Osteoblast (primary cell): ENCODE measurements around the gene PLAAT1. TPM values are rescaled to one million over a fixed set of nuclear protein-coding genes. Genes with fewer than 3 reads are reported as not detected.

Experiments
- DNase-seq: peaks from one replicate; pipeline ENCODE4 v3.0.0; 2011; ENCODE audit warnings: low spot score, mixed read lengths; ENCODE audit not compliant: insufficient read length; ENCODE audit errors: missing footprints
- H2AFZ ChIP-seq: 2 replicates; pipeline ENCODE4 v1.6.0; 2011; ENCODE audit warnings: mild to moderate bottlenecking, low read length
- H3K27ac ChIP-seq: 2 replicates; pipeline ENCODE4 v1.5.1; 2011; ENCODE audit warnings: mild to moderate bottlenecking, low read depth, low read length, moderate library complexity
- H3K27me3 ChIP-seq: 2 replicates; pipeline ENCODE4 v1.6.0; 2012; ENCODE audit warnings: mild to moderate bottlenecking, control low read depth, inconsistent platforms, low read length, moderate library complexity; ENCODE audit not compliant: insufficient read depth
- H3K36me3 ChIP-seq: 2 replicates; pipeline ENCODE4 v1.5.1; 2011; ENCODE audit warnings: mild to moderate bottlenecking, low read length, control low read depth, moderate library complexity; ENCODE audit not compliant: insufficient read depth
- H3K4me1 ChIP-seq: 2 replicates; pipeline ENCODE4 v1.5.1; 2011; ENCODE audit warnings: mild to moderate bottlenecking, low read length, control low read depth, moderate library complexity; ENCODE audit not compliant: insufficient read depth
- H3K4me2 ChIP-seq: 2 replicates; pipeline ENCODE4 v1.6.0; 2011; ENCODE audit warnings: mild to moderate bottlenecking, low read length; ENCODE audit not compliant: insufficient read depth
- H3K4me3 ChIP-seq: fragments of 200-600 bp; sonication (generic); 3 replicates; pipeline ENCODE4 v1.5.1; 2012; ENCODE audit warnings: mild to moderate bottlenecking, low read length, inconsistent platforms; ENCODE audit not compliant: insufficient read depth
- H3K79me2 ChIP-seq: 2 replicates; pipeline ENCODE4 v1.6.0; 2012; ENCODE audit warnings: mild to moderate bottlenecking, low read length, control low read depth, inconsistent platforms; ENCODE audit not compliant: insufficient read depth
- H3K9me3 ChIP-seq: 2 replicates; pipeline ENCODE4 v1.5.1; 2011; ENCODE audit warnings: low read depth, low read length, control low read depth
- H4K20me1 ChIP-seq: 2 replicates; pipeline ENCODE4 v1.6.0; 2012; ENCODE audit warnings: mild to moderate bottlenecking, low read length, control low read depth; ENCODE audit not compliant: insufficient read depth
- CTCF ChIP-seq: IDR thresholded peaks from 2 replicates; pipeline ENCODE4 v1.5.1; 2011; ENCODE audit warnings: mild to moderate bottlenecking, low read depth, low read length, moderate library complexity; ENCODE audit errors: extremely low read depth
- total RNA-seq: library from RNA; depleted of rRNA; stranded (reverse); fragments of >200 nt; gene quantifications from 2 replicates; pipeline ENCODE4 v1.2.3, GENCODE V29; 2012

The PLAAT1 gene
- total RNA-seq, 1 donor = under 0.01 TPM

GRCh38 chr3:193262707-193263106, 21.7 kb downstream of the PLAAT1 start:
- Histone ChIP-seq H3K36me3 (no peaks in the 10 kb centered on the region), H3K27ac (no peak overlapping the region), H2AFZ (no peak overlapping the region), H3K4me1 (no peaks in the 10 kb centered on the region), H3K4me3 (no peak overlapping the region), H4K20me1 (no peaks in the 10 kb centered on the region), H3K27me3 (no peaks in the 10 kb centered on the region), H3K4me2 (no peak overlapping the region), H3K9me3 (no peaks in the 10 kb centered on the region), H3K79me2 (no peaks in the 10 kb centered on the region)
- TF ChIP-seq CTCF = no peak
- DNase-seq = no peak

- Histone ChIP-seq H3K27ac (no peak overlapping the region), H3K4me1 (no peaks in the 10 kb centered on the region), H3K9me3 (no peaks in the 10 kb centered on the region), H3K4me3 (no peak overlapping the region), H3K79me2 (no peaks in the 10 kb centered on the region), H4K20me1 (no peaks in the 10 kb centered on the region), H3K4me2 (no peak overlapping the region), H2AFZ (no peak overlapping the region), H3K27me3 (no peaks in the 10 kb centered on the region), H3K36me3 (no peaks in the 10 kb centered on the region)
- TF ChIP-seq CTCF = no peak
- no peak for DNase-seq
Measured at GRCh38 chr3:193269343-193270028, 28.5 kb downstream of the PLAAT1 start.

GRCh38 chr3:193270451-193270850, 29.4 kb downstream of the PLAAT1 start:
- Histone ChIP-seq H3K4me1 (no peaks in the 10 kb centered on the region), H3K27ac (no peak overlapping the region), H3K36me3 (no peaks in the 10 kb centered on the region), H3K27me3 (no peaks in the 10 kb centered on the region), H3K4me3 (no peak overlapping the region), H3K4me2 (no peak overlapping the region), H2AFZ (no peak overlapping the region), H3K9me3 (no peaks in the 10 kb centered on the region), H3K79me2 (no peaks in the 10 kb centered on the region), H4K20me1 (no peaks in the 10 kb centered on the region)
- no peak for TF ChIP-seq CTCF
- DNase-seq = no peak

DNA sequence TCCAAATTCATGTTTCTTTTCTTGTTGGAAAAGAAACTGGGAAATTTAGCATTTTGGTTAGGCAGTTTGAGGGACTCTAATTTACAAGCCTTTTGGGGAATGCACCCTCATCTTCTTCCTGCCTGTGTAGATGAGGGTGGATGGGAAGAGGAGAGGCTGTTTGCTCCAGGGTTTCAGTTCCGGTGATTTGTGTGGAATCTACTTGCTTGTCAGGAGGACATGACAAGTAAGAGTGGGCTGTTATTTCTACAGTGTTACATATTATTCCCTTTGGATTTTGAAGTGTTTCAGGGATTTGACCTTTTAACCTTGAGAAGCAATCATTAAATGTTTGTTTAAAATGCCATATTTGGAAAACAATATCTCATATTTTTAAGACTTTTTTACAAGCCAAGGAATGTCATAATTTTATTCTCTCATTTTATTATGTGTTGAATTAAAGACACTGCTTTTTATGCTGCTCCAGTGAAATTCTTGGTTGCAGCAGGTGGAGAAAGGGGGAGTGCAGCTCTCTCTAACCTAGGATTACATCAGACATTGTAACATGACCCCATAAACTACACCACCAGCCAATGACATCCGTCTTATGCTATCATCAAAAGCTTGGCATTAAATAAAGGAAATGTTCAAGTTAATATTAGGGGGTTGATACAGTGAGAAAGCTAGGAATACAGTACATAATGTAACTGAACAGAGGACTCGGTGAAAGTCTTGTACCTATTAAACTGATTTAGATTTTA, 30.2 kb downstream of the PLAAT1 start:
- DNase-seq = peak; percentile 25
- Histone ChIP-seq H3K4me1 (no peaks in the 10 kb centered on the region), H3K4me2 (no peak overlapping the region), H3K27ac (no peak overlapping the region), H3K9me3 (no peaks in the 10 kb centered on the region), H2AFZ (no peak overlapping the region), H4K20me1 (no peaks in the 10 kb centered on the region), H3K79me2 (no peaks in the 10 kb centered on the region), H3K27me3 (no peaks in the 10 kb centered on the region), H3K36me3 (no peaks in the 10 kb centered on the region), H3K4me3 (no peak overlapping the region)
- TF ChIP-seq CTCF = no peak
